ENCODE measurements around the gene KHK.

The KHK gene

DNA sequence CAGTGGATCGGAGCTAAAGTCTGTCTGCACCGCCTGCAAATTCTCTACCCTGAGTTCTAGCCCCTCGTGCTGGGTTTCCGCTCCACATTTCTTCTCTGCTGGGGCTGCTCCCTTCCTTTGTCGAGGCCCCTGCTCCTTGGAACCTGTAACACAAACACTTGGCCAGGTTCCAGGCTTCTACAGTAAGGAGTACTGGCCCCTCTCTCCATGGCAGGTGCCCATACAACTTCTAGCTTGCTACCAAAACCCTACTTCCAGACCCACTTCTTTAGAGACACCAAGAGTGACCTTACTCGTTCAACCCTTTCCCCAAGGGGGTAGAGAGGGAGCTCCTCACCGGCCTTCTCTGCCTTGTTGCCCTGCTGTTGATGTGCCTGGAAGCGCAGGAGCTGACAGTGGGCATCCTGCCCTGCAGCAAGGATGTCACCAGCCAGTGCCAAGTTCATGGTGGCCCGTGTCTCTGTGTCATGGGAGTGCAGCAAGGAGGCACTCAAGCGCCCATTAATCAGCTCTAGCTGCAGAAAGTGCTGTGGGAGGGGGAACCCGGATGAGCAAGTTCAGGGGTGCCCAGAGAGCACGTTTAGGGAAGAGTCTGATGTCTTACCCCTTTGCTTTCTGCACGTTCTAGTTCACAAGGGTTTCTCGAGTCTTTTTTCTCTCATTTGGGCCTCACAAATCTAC, 46.8 kb downstream of the KHK start:
- H3F3A ChIP-seq (ENCODE audit: insufficient read depth, low read length): no peaks in the 10 kb centered on the region
- no peak for TF ChIP-seq EZH2 (IDR thresholded peaks at IDR 0.05; ENCODE audit: borderline replicate concordance, low read length)
- TF ChIP-seq, protein P1, sequence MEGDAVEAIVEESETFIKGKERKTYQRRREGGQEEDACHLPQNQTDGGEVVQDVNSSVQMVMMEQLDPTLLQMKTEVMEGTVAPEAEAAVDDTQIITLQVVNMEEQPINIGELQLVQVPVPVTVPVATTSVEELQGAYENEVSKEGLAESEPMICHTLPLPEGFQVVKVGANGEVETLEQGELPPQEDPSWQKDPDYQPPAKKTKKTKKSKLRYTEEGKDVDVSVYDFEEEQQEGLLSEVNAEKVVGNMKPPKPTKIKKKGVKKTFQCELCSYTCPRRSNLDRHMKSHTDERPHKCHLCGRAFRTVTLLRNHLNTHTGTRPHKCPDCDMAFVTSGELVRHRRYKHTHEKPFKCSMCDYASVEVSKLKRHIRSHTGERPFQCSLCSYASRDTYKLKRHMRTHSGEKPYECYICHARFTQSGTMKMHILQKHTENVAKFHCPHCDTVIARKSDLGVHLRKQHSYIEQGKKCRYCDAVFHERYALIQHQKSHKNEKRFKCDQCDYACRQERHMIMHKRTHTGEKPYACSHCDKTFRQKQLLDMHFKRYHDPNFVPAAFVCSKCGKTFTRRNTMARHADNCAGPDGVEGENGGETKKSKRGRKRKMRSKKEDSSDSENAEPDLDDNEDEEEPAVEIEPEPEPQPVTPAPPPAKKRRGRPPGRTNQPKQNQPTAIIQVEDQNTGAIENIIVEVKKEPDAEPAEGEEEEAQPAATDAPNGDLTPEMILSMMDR (IDR thresholded peaks at IDR 0.05; ENCODE audit: low read length): no peak
- peak overlapping the region; percentile 72 for H3K4me2 ChIP-seq (ENCODE audit: low read length)
- H2AFZ ChIP-seq (ENCODE audit: low read length): no peak overlapping the region
- peak overlapping the region; percentile 91 for H3K9ac ChIP-seq (ENCODE audit: low read length)
- H3K27ac ChIP-seq (ENCODE audit: low read depth, low read length, poor library complexity, severe bottlenecking): no peak overlapping the region
- no peaks in the 10 kb centered on the region for H3K79me2 ChIP-seq (ENCODE audit: insufficient read depth, low read length)
- H3K4me1 ChIP-seq (ENCODE audit: insufficient read depth, low read length, severe bottlenecking): peaks cover 15% of the 10 kb centered on the region
- no peaks in the 10 kb centered on the region for H3K9me3 ChIP-seq (ENCODE audit: low read length)
- H3K36me3 ChIP-seq (ENCODE audit: insufficient read depth, low read length): peaks cover 34% of the 10 kb centered on the region
- no peaks in the 10 kb centered on the region for H3K27me3 ChIP-seq (ENCODE audit: insufficient read depth, low read length)
- H4K20me1 ChIP-seq (ENCODE audit: insufficient read depth, low read length): no peaks in the 10 kb centered on the region
- H3K9me2 ChIP-seq (ENCODE audit: low read depth, low read length): no peaks in the 10 kb centered on the region
- H3K4me3 ChIP-seq (ENCODE audit: low read depth, low read length, poor library complexity, severe bottlenecking): peak overlapping the region; percentile 86

DNA sequence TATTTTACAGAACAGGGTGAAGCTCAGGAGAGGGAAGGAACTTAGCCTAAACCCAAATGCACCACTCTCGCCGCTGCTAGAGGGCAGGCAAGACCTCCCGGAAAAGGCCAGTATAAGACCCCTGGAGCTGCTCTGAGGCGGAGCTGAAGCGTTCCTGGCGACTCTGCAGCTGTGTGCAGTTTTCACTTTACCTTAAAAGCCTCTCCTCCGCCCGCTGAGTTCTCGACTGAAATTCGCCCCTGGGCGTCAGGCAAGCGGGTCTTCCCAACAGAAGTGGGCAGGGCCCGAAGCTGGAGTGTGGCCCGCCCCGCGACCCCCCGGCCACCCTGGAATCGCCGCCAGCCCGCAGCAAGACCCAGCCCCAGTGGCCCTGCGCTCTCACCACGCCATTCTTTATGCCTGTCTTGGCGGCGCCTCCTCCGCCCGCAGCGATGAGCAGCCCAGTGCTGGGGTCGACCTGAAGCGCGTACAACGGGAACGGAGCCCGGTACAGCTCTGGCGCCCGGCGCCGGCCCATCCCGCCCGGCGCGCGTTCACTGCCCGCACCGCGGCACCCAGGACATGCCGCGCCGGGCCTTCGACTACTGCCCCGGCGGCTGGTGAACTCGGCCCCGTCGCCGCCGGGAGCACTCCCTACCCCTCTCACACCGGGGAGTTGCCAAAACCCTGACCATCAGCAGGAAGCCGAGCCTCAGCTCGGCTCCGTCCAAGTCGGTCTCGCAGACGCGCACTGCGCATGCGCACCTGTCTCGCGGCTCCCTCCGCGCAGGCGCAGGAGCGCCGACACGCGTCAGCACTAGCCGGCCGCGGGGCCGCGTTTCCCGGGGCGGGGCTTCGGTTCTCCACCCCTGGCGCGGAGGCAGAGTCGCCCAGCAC, 47.6 kb downstream of the KHK start, which contains the start of gene PREB:
TSS of gene PREB (minus strand) at position 732 of the 876 bp plus-strand sequence. CDS start at position 517, 215 bp downstream.
- H3K4me3 ChIP-seq (ENCODE audit: low read depth, low read length, poor library complexity, severe bottlenecking): peak within 1 kb of the TSS; percentile 86
- peaks cover 15% of the 10 kb centered on the region for H3K4me1 ChIP-seq (ENCODE audit: insufficient read depth, low read length, severe bottlenecking)
- H4K20me1 ChIP-seq (ENCODE audit: insufficient read depth, low read length): no peaks in the 10 kb centered on the region
- H3K27ac ChIP-seq (ENCODE audit: low read depth, low read length, poor library complexity, severe bottlenecking): no peak within 1 kb of the TSS
- H3K36me3 ChIP-seq (ENCODE audit: insufficient read depth, low read length): peaks cover 34% of the 10 kb centered on the region
- H3K9me2 ChIP-seq (ENCODE audit: low read depth, low read length): no peaks in the 10 kb centered on the region
- peak within 1 kb of the TSS; percentile 91 for H3K9ac ChIP-seq (ENCODE audit: low read length)
- no peak for TF ChIP-seq EZH2 (IDR thresholded peaks at IDR 0.05; ENCODE audit: borderline replicate concordance, low read length)
- TF ChIP-seq, protein P1 (IDR thresholded peaks at IDR 0.05; ENCODE audit: low read length): peak; percentile 48
- H3K79me2 ChIP-seq (ENCODE audit: insufficient read depth, low read length): no peaks in the 10 kb centered on the region
- peak within 1 kb of the TSS; percentile 72 for H3K4me2 ChIP-seq (ENCODE audit: low read length)
- no peak within 1 kb of the TSS for H2AFZ ChIP-seq (ENCODE audit: low read length)
- H3K9me3 ChIP-seq (ENCODE audit: low read length): no peaks in the 10 kb centered on the region
- H3K27me3 ChIP-seq (ENCODE audit: insufficient read depth, low read length): 0 out of 2 replicates have a peak, but pooled peaks cover 6% of the 10 kb centered on the region
- H3F3A ChIP-seq (ENCODE audit: insufficient read depth, low read length): no peaks in the 10 kb centered on the region

DNA sequence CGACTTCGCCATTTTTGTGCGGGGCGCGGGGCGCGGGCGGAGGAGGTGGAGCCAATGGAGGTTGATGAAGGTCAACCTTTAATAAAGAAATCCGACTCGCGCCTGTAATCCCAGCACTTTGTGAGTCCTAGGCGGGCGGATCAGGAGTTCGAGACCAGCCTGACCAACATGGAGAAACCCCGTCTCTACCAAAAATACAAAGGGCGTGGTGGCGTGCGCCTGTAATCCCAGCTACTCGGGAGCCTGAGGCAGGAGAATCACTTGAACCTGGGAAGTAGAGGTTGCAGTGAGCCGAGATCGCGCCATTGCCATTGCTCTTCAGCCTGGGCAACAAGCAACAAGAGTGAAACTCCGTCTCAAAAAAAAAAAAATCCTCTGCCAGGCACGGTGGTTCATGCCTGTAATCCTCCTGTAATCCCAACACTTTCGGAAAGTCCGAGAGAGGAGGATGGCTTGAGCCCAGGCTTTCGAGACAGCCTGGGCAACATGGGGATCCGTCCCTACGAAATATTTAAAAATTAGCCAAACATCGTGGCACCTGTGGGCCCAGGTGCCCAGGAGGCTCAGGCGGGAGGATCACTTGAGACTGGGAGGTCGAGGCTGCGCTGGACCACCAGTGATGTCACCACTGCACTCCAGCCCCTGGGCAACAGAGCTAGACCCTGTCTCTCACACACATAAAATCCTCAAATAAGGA, 48.4 kb downstream of the KHK start:
- peak overlapping the region; percentile 63 for H3K4me2 ChIP-seq (ENCODE audit: low read length)

More for the DNA sequence above, 48.4 kb downstream of the KHK start:
- Histone ChIP-seq H3K4me1 (ENCODE audit: insufficient read depth, low read length, severe bottlenecking) (peaks cover 15% of the 10 kb centered on the region), H3K4me3 (ENCODE audit: low read depth, low read length, poor library complexity, severe bottlenecking) (peak overlapping the region; percentile 86), H3F3A (ENCODE audit: insufficient read depth, low read length) (no peaks in the 10 kb centered on the region), H3K9ac (ENCODE audit: low read length) (peak overlapping the region; percentile 41; the same call in 1 of the 2 replicates), H3K36me3 (ENCODE audit: insufficient read depth, low read length) (peaks cover 30% of the 10 kb centered on the region), H3K9me3 (ENCODE audit: low read length) (no peaks in the 10 kb centered on the region), H3K27me3 (ENCODE audit: insufficient read depth, low read length) (0 out of 2 replicates have a peak, but pooled peaks cover 6% of the 10 kb centered on the region), H2AFZ (ENCODE audit: low read length) (no peak overlapping the region), H3K27ac (ENCODE audit: low read depth, low read length, poor library complexity, severe bottlenecking) (no peak overlapping the region), H3K9me2 (ENCODE audit: low read depth, low read length) (no peaks in the 10 kb centered on the region), H4K20me1 (ENCODE audit: insufficient read depth, low read length) (no peaks in the 10 kb centered on the region), H3K79me2 (ENCODE audit: insufficient read depth, low read length) (no peaks in the 10 kb centered on the region)
- TF ChIP-seq, protein P1 (IDR thresholded peaks at IDR 0.05; ENCODE audit: low read length): no peak
- no peak for TF ChIP-seq EZH2 (IDR thresholded peaks at IDR 0.05; ENCODE audit: borderline replicate concordance, low read length)

Measured in OCI-LY1 (cell line).